Natural killer cell (primary cell): Measurements from ENCODE around the gene PTPRJ. TPM values are rescaled to one million over a fixed set of nuclear protein-coding genes. Genes with fewer than 3 reads are reported as not detected.

Experiments used
- ATAC-seq, 3 donors: fragments of 150-1000 bp in 2 of 3; fragments of 200-7000 bp in 1 of 3; cut with Tn5 transposase; 1 replicate in 1 of 3; 2 replicates in 2 of 3; pipeline ENCODE4 v1.10.0; 2021; ENCODE audit warnings: mild to moderate bottlenecking in 2 of 3, moderate library complexity in 2 of 3
- DNase-seq, 2 donors: peaks; one replicate each; pipeline versions ENCODE4 v3.0.0 to v3.0.0-alpha.2; 2013 to 2021; ENCODE audit warnings: mixed read lengths in 1 of 2
- H3K27ac ChIP-seq: one replicate; pipeline ENCODE4 v1.5.1; 2013; ENCODE audit warnings: mild to moderate bottlenecking, low read length
- H3K27me3 ChIP-seq: one replicate; pipeline ENCODE4 v1.6.1; 2013; ENCODE audit warnings: low read length; ENCODE audit not compliant: control insufficient read depth, insufficient read depth
- H3K36me3 ChIP-seq: one replicate; pipeline ENCODE4 v1.6.1; 2013; ENCODE audit warnings: low read length; ENCODE audit not compliant: control insufficient read depth, insufficient read depth
- H3K4me1 ChIP-seq: one replicate; pipeline ENCODE4 v1.6.1; 2013; ENCODE audit warnings: low read length; ENCODE audit not compliant: control insufficient read depth, insufficient read depth
- H3K4me3 ChIP-seq: one replicate; pipeline ENCODE4 v1.5.1; 2013; ENCODE audit warnings: low read length
- H3K9me3 ChIP-seq: one replicate; pipeline ENCODE4 v1.6.1; 2013; ENCODE audit warnings: low read length; ENCODE audit not compliant: control insufficient read depth, insufficient read depth
- H3K27ac Mint-ChIP-seq, 2 donors: one replicate each; pipeline ENCODE4 v1.8.0; 2022; ENCODE audit warnings: mild to moderate bottlenecking in 2 of 2, mixed read lengths in 2 of 2, moderate library complexity in 1 of 2
- H3K27me3 Mint-ChIP-seq, 2 donors: one replicate each; pipeline ENCODE4 v1.8.0; 2022; ENCODE audit warnings: low read depth in 2 of 2, mixed read lengths in 2 of 2
- H3K36me3 Mint-ChIP-seq: one replicate; pipeline ENCODE4 v1.8.0; 2022; ENCODE audit warnings: mixed read lengths
- H3K4me1 Mint-ChIP-seq, 2 donors: one replicate each; pipeline ENCODE4 v1.8.0; 2022; ENCODE audit warnings: mixed read lengths in 2 of 2
- H3K4me3 Mint-ChIP-seq: one replicate; pipeline ENCODE4 v1.8.0; 2022; ENCODE audit warnings: mild to moderate bottlenecking, moderate library complexity, mixed read lengths
- H3K9me3 Mint-ChIP-seq, 2 donors: one replicate each; pipeline ENCODE4 v1.8.0; 2022; ENCODE audit warnings: mixed read lengths in 2 of 2
- CTCF ChIP-seq: fragments of 200-600 bp; IDR thresholded peaks from one replicate; pipeline ENCODE4 v1.8.0; 2022; ENCODE audit warnings: antibody characterized with exemption
- WGBS: methylation state at CpG from one replicate; pipeline ENCODE4 v1.1.7; 2013; ENCODE audit warnings: missing lambda C conversion rate; ENCODE audit not compliant: insufficient coverage; 5-methylcytosine and 5-hydroxymethylcytosine counted together
- intact Hi-C: fragments of 100-400 bp; cut with micrococcal nuclease; formaldehyde crosslinking; loops from one replicate; pipeline ENCODE4 v1.14.2; 2022
- total RNA-seq, 4 donors: library from RNA; stranded (reverse); fragments of 120-200 nt in 1 of 4; gene quantifications; one replicate each; pipeline versions ENCODE4 v1.2.3 to v1.2.4, GENCODE V29; 2013 to 2022

Gene PTPRJ
- total RNA-seq, 3 donors from 2014 or later (not counting 1 experiment from before 2014, with no cell fraction given): 110 to 127 (median 111) TPM

GRCh38 chr11:48207881-48208280 is 227.5 kb downstream of the PTPRJ start:
- Histone ChIP-seq H3K9me3 (no peaks in the 10 kb centered on the region), H3K4me3 (no peak overlapping the region), H3K27ac (no peak overlapping the region), H3K4me1 (no peaks in the 10 kb centered on the region), H3K27me3 (peaks cover 5% of the 10 kb centered on the region), H3K36me3 (no peaks in the 10 kb centered on the region)
- WGBS: 83% methylated on average over 2 of the region's 2 CpGs
- Mint-ChIP-seq H3K4me3 (no peak overlapping the region), H3K27ac (no peak overlapping the region), H3K27me3 (peaks cover 15 to 45% of the 10 kb centered on the region in 2 donors), H3K9me3 (no peaks in the 10 kb centered on the region), H3K36me3 (no peaks in the 10 kb centered on the region), H3K4me1 (no peaks in the 10 kb centered on the region)
- DNase-seq (no peak), ATAC-seq (no peak)
- intact Hi-C loops: no loop called here
- no peak for TF ChIP-seq CTCF

- H3K9me3 Mint-ChIP-seq: no peaks in the 10 kb centered on the region
- no peak overlapping the region for H3K4me3 Mint-ChIP-seq
- Histone ChIP-seq H3K9me3 (no peaks in the 10 kb centered on the region), H3K27me3 (peaks cover 5% of the 10 kb centered on the region), H3K36me3 (no peaks in the 10 kb centered on the region), H3K4me3 (no peak overlapping the region), H3K4me1 (no peaks in the 10 kb centered on the region), H3K27ac (no peak overlapping the region)
- no peaks in the 10 kb centered on the region for H3K4me1 Mint-ChIP-seq
- no peak overlapping the region for H3K27ac Mint-ChIP-seq
- peaks cover 19 to 39% of the 10 kb centered on the region in 2 donors for H3K27me3 Mint-ChIP-seq
- no peak for TF ChIP-seq CTCF
- intact Hi-C loops: no loop called here
- no peak for DNase-seq
- ATAC-seq: no peak
- H3K36me3 Mint-ChIP-seq: no peaks in the 10 kb centered on the region
- 52% methylated on average over 7 of the region's 7 CpGs for WGBS
Observed at GRCh38 chr11:48210052-48210451, 229.7 kb downstream of the PTPRJ start.

- ATAC-seq: no peak
- no peak within 1 kb of the TSS for H3K27ac ChIP-seq
Observed at GRCh38 chr11:48216510-48216909, 236.2 kb downstream of the PTPRJ start, which contains the start of gene OR4B1. OR4B1 (plus strand) TSS chr11:48216810; CDS start chr11:48216810, 0 bp downstream.

More at GRCh38 chr11:48216510-48216909, 236.2 kb downstream of the PTPRJ start, which contains the start of gene OR4B1:
- TF ChIP-seq CTCF: no peak
- 84% methylated on average over 2 of the region's 2 CpGs for WGBS
- Mint-ChIP-seq H3K9me3 (no peaks in the 10 kb centered on the region), H3K4me1 (no peaks in the 10 kb centered on the region), H3K36me3 (no peaks in the 10 kb centered on the region), H3K4me3 (no peak within 1 kb of the TSS), H3K27ac (no peak within 1 kb of the TSS), H3K27me3 (peaks cover 6 to 18% of the 10 kb centered on the region in 2 donors)
- H3K9me3 ChIP-seq: no peaks in the 10 kb centered on the region
- H3K4me1 ChIP-seq: no peaks in the 10 kb centered on the region
- DNase-seq: no peak
- no peak within 1 kb of the TSS for H3K4me3 ChIP-seq
- intact Hi-C loops: no loop called here
- no peaks in the 10 kb centered on the region for H3K36me3 ChIP-seq
- no peaks in the 10 kb centered on the region for H3K27me3 ChIP-seq

Other genes starting within 250 kb of the PTPRJ start
- gene FNBP4, start 213.2 kb upstream of the PTPRJ start, total RNA-seq: 100 to 1,000 TPM; 205 to 252 (median 214) TPM
- 10 to 100 TPM; 36.6 to 53.3 (median 43.5) TPM for gene NUP160, start 132.2 kb upstream of the PTPRJ start, total RNA-seq
- gene OR4B1, start 236.3 kb downstream of the PTPRJ start, total RNA-seq: not detected